Peyer's patch (tissue), 4 donors: ENCODE results near the gene ATXN1. TPM values are rescaled to one million over a fixed set of nuclear protein-coding genes. Genes with fewer than 3 reads are reported as not detected.
A peak's percentile ranks its signal among the peaks of the same experiment; 100 is the strongest.

Experiments used
- DNase-seq, 3 donors: peaks; one replicate each; pipeline ENCODE4 v3.0.0-alpha.2; 2017 to 2019
- H3K27ac ChIP-seq, 4 donors: fragments of 200-600 bp; sonication (generic); one replicate each; pipeline ENCODE4 v1.5.1; 2016 to 2019
- H3K27me3 ChIP-seq, 2 donors: fragments of 200-600 bp; sonication (generic); one replicate each; pipeline ENCODE4 v1.5.1; 2019
- H3K36me3 ChIP-seq, 3 donors: fragments of 200-600 bp; sonication (generic); one replicate each; pipeline ENCODE4 v1.5.1; 2016 to 2019
- H3K4me1 ChIP-seq, 4 donors: fragments of 200-600 bp; sonication (generic); one replicate each; pipeline ENCODE4 v1.5.1; 2016 to 2019
- H3K4me3 ChIP-seq, 4 donors: fragments of 200-600 bp; sonication (generic); 1 replicate in 3 of 4; 2 replicates in 1 of 4; pipeline ENCODE4 v1.5.1; 2016 to 2019; ENCODE audit warnings: mild to moderate bottlenecking in 1 of 4
- H3K9me3 ChIP-seq, 4 donors: fragments of 200-600 bp; sonication (generic); one replicate each; pipeline ENCODE4 v1.5.1; 2016 to 2019; ENCODE audit warnings: mild to moderate bottlenecking in 1 of 4
- POLR2A ChIP-seq, 2 donors: fragments of 450-650 bp; IDR thresholded peaks; one replicate each; pipeline ENCODE4 v1.5.1; 2017; ENCODE audit warnings: antibody characterized with exemption in 2 of 2, mild to moderate bottlenecking in 2 of 2, moderate library complexity in 2 of 2
- total RNA-seq, 4 donors: library from RNA; depleted of rRNA; stranded (reverse); fragments of >200 nt; gene quantifications; one replicate each; pipeline ENCODE4 v1.1.0, GENCODE V29; 2016
- TF ChIP-seq, protein P1 (sequence below), 6 experiments: fragments of 450-650 bp in 4 of 6; fragments of 200-600 bp in 2 of 6; sonication (generic) in 1 of 6; IDR thresholded peaks; one replicate each; pipeline ENCODE4 v1.5.1; 2017 to 2019; ENCODE audit warnings: antibody characterized with exemption in 6 of 6, mild to moderate bottlenecking in 3 of 6, moderate library complexity in 1 of 6

The ATXN1 gene
- total RNA-seq, 4 donors from 2014 or later: 34.7 to 48.5 (median 43.1) TPM

DNA sequence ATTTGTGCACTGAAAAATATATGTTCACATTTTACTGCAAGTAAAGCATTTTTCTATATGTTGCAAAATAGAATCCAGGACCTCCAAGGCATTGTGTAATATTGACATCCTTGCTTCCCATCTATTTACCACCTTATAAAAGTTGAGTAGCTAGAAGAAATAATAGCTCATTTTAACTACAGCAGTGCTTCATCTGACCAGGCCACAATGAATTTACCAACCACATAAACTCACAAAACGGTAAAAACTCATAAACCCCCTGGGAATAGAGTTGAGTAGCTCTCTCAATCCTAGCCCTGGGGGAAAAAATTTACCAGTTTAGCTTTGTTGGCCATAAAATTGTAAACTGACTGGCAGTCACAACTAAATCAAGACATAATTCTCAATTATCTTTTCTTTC, 3.9 kb downstream of the ATXN1 start:
- Histone ChIP-seq H3K9me3 (no peaks in the 10 kb centered on the region), H3K27ac (no peak overlapping the region), H3K36me3 (no peaks in the 10 kb centered on the region), H3K27me3 (no peaks in the 10 kb centered on the region), H3K4me1 (peaks cover 0 to 48% (median 2%) of the 10 kb centered on the region in 4 donors), H3K4me3 (no peak overlapping the region)
- no peak for DNase-seq
- no peak for TF ChIP-seq POLR2A (IDR thresholded peaks at IDR 0.05)
- TF ChIP-seq, protein P1, sequence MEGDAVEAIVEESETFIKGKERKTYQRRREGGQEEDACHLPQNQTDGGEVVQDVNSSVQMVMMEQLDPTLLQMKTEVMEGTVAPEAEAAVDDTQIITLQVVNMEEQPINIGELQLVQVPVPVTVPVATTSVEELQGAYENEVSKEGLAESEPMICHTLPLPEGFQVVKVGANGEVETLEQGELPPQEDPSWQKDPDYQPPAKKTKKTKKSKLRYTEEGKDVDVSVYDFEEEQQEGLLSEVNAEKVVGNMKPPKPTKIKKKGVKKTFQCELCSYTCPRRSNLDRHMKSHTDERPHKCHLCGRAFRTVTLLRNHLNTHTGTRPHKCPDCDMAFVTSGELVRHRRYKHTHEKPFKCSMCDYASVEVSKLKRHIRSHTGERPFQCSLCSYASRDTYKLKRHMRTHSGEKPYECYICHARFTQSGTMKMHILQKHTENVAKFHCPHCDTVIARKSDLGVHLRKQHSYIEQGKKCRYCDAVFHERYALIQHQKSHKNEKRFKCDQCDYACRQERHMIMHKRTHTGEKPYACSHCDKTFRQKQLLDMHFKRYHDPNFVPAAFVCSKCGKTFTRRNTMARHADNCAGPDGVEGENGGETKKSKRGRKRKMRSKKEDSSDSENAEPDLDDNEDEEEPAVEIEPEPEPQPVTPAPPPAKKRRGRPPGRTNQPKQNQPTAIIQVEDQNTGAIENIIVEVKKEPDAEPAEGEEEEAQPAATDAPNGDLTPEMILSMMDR (IDR thresholded peaks at IDR 0.05): no peak

DNA sequence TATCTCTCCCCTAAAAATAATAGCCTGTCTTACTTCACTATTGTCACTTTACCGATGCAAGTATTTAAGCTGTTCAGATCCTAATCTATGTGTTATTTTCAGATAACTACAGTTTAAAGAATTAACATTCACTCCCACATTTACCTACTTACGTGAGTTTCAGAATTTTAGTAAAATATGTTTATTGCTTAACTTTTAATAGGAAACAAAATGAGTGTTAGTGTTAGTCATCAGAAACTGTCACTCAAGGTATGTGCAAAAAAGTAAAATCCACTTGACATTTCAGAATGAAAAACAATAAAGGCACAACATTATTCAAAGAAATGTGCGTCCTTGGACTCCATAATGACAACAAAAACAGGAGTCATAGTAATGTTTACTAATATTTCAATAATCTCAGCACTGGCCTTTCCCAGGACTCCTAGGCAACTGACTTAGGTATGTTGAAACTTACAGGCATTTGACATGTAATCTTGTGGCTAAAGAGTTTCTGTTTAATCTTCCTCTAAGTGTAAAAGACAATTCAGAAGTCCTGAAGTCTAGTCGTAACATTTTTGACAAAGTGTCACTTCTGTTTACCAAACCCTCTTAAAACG, 4.5 kb downstream of the ATXN1 start:
- Histone ChIP-seq H3K36me3 (no peaks in the 10 kb centered on the region), H3K27me3 (no peaks in the 10 kb centered on the region), H3K9me3 (no peaks in the 10 kb centered on the region), H3K4me3 (no peak overlapping the region), H3K27ac (no peak overlapping the region), H3K4me1 (peaks cover 0 to 54% (median 2%) of the 10 kb centered on the region in 4 donors)
- DNase-seq: no peak
- TF ChIP-seq POLR2A (IDR thresholded peaks at IDR 0.05): no peak
- TF ChIP-seq, protein P1 (IDR thresholded peaks at IDR 0.05): no peak

DNA sequence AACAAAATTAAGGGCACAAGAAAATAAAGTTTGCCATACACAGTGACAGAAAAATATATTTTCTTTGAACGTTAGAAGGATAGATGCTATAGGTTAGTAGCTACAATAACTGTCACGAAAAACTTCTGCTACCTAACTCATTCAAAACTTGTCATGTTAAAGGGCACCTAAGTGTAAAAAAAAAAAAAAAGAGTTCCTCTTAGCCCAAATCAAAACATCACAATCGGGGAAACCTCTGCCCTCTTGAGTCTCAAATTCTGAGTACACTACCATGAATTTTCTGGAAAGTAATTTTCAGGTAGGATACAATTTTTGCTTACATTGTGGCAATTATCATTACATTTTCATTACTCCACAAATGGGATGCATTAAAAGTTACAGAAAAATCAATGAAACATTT, 5.7 kb downstream of the ATXN1 start:
- no peak overlapping the region for H3K27ac ChIP-seq
- TF ChIP-seq, protein P1 (IDR thresholded peaks at IDR 0.05): no peak
- no peak for TF ChIP-seq POLR2A (IDR thresholded peaks at IDR 0.05)
- peaks cover 0 to 62% (median 2%) of the 10 kb centered on the region in 4 donors for H3K4me1 ChIP-seq
- no peaks in the 10 kb centered on the region for H3K36me3 ChIP-seq
- H3K4me3 ChIP-seq: no peak overlapping the region
- no peaks in the 10 kb centered on the region for H3K9me3 ChIP-seq
- H3K27me3 ChIP-seq: no peaks in the 10 kb centered on the region
- no peak for DNase-seq

DNA sequence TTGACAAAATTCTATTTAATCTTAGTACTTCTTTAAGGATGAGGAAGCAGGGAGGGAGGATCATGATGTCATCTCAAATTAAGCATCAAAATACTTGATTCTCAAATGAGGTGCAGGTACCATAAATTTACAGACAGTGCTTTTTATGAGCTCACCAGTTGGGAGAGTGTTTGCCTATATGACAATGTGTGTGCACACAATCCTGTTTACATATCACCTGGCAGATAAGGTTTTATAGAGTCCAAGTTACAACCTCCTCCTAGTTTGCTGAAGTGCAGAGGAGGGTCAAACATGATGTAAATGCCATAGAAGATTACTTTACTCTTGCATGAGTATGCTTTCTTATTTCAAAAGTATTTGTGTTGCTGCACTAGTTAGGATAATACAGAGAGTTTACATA, 6.4 kb downstream of the ATXN1 start:
- Histone ChIP-seq H3K4me3 (no peak overlapping the region), H3K27ac (peak overlapping the region in 1 of 4 donors; percentile 25), H3K27me3 (no peaks in the 10 kb centered on the region), H3K4me1 (peaks cover 0 to 62% (median 2%) of the 10 kb centered on the region in 4 donors), H3K36me3 (no peaks in the 10 kb centered on the region), H3K9me3 (no peaks in the 10 kb centered on the region)
- DNase-seq: no peak
- TF ChIP-seq, protein P1 (IDR thresholded peaks at IDR 0.05): no peak
- TF ChIP-seq POLR2A (IDR thresholded peaks at IDR 0.05): no peak

DNA sequence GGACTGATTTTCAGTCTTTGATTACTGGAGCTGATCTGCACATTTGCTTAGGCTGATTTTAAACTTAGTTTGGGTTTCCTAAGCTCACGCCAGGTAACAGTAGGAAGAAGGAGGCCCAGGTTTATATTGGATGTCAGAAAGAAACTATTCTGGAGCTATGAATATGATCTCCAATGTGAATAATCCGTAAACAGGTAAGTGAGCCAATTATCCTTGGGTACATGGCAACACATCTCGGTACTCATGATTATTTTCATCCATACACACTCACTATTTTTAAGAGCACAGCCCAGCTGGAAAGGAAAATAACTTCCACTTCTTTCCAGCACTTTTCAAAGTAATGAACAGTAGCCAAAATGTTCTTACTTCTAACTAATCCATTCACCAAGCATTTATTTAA, 7.0 kb downstream of the ATXN1 start:
- no peaks in the 10 kb centered on the region for H3K9me3 ChIP-seq
- peaks cover 0 to 62% (median 2%) of the 10 kb centered on the region in 4 donors for H3K4me1 ChIP-seq
- no peak overlapping the region for H3K4me3 ChIP-seq
- H3K36me3 ChIP-seq: no peaks in the 10 kb centered on the region
- TF ChIP-seq, protein P1 (IDR thresholded peaks at IDR 0.05): no peak
- TF ChIP-seq POLR2A (IDR thresholded peaks at IDR 0.05): no peak
- no peak for DNase-seq
- H3K27ac ChIP-seq: peak overlapping the region in 1 of 4 donors; percentile 25
- no peaks in the 10 kb centered on the region for H3K27me3 ChIP-seq
